ENCODE results near the gene TIMM10. TPM values are rescaled to one million over a fixed set of nuclear protein-coding genes. Genes with fewer than 3 reads are reported as not detected.

Gene TIMM10
- total RNA-seq, 2 experiments from 2014 or later, result 131 to 134 TPM

- Mint-ChIP-seq H3K27me3 (peaks cover 17% of the 10 kb centered on the region), H3K4me1 (ENCODE audit: low read depth) (peaks cover 13% of the 10 kb centered on the region), H3K27ac (no peak overlapping the region), H3K9me3 (no peaks in the 10 kb centered on the region), H3K4me3 (no peak overlapping the region), H3K36me3 (peaks cover 12% of the 10 kb centered on the region)
- ChIA-PET POLR2A (interaction anchor here (1.2 kb wide), 1 partner anchor 35 kb away, joined by 3 read pairs; the partner anchor contains the start of gene SLC43A1), CTCF (interaction anchor here (0.6 to 9.0 kb wide), 10 partner anchors 8 to 134 kb away, joined by 3 to 185 read pairs (median 4); partner anchors contain the start of genes RTN4RL2 and SLC43A1)
- intact Hi-C loops (cut with micrococcal nuclease), result loop anchor here (1.0 to 2.0 kb wide), 3 partner anchors 23 to 135 kb away; no protein-coding TSS in a partner anchor
- peak; percentile 87 for DNase-seq
Observed at GRCh38 chr11:57480409-57481137, 50.0 kb downstream of the TIMM10 start.

GRCh38 chr11:57479911-57480310, 50.6 kb downstream of the TIMM10 start:
- Mint-ChIP-seq H3K4me1 (ENCODE audit: low read depth) (peaks cover 15% of the 10 kb centered on the region), H3K4me3 (no peak overlapping the region), H3K27ac (no peak overlapping the region), H3K9me3 (no peaks in the 10 kb centered on the region), H3K27me3 (peaks cover 18% of the 10 kb centered on the region), H3K36me3 (peaks cover 6% of the 10 kb centered on the region)
- DNase-seq, result no peak
- ChIA-PET CTCF (interaction anchor here (1.0 to 9.0 kb wide), 6 partner anchors 11 to 133 kb away, joined by 3 to 185 read pairs (median 12); partner anchors contain the start of gene RTN4RL2), POLR2A (no interaction called here)
- intact Hi-C loops (cut with micrococcal nuclease), result loop anchor here (1.0 to 2.0 kb wide), 3 partner anchors 23 to 135 kb away; no protein-coding TSS in a partner anchor

- H3K4me3 Mint-ChIP-seq, result no peak overlapping the region
- no peak overlapping the region for H3K27ac Mint-ChIP-seq
- DNase-seq, result no peak
- peaks cover 22% of the 10 kb centered on the region for H3K4me1 Mint-ChIP-seq (ENCODE audit: low read depth)
- intact Hi-C loops (cut with micrococcal nuclease), result no loop called here
- no peaks in the 10 kb centered on the region for H3K9me3 Mint-ChIP-seq
- H3K27me3 Mint-ChIP-seq, result peaks cover 18% of the 10 kb centered on the region
- H3K36me3 Mint-ChIP-seq, result no peaks in the 10 kb centered on the region
- ChIA-PET POLR2A (no interaction called here), CTCF (interaction anchor here (1.0 to 9.0 kb wide), 6 partner anchors 15 to 161 kb away, joined by 3 to 185 read pairs (median 13); partner anchors contain the start of gene RTN4RL2)
Observed at GRCh38 chr11:57479021-57479663, 51.4 kb downstream of the TIMM10 start.

Other genes starting within 250 kb of the TIMM10 start
- gene TNKS1BP1, start 205.8 kb downstream of the TIMM10 start, total RNA-seq, result 10 to 100 TPM; 14.0 to 15.1 TPM
- gene SSRP1, start 194.9 kb downstream of the TIMM10 start, total RNA-seq, result 100 to 1,000 TPM; 256 to 262 TPM
- gene P2RX3, start 192.4 kb downstream of the TIMM10 start, total RNA-seq, result not detected
- gene PRG3, start 149.6 kb downstream of the TIMM10 start, total RNA-seq, result not detected
- gene PRG2, start 140.1 kb downstream of the TIMM10 start, total RNA-seq, result 1 to 10 TPM; 1.8 to 2.2 TPM
- 100 to 1,000 TPM; 170 to 186 TPM for gene SLC43A3, start 103.6 kb downstream of the TIMM10 start, total RNA-seq
- gene RTN4RL2, start 70.2 kb downstream of the TIMM10 start, total RNA-seq, result under 1 TPM; 0.36 to 0.51 TPM
- 10 to 100 TPM; 23.1 to 23.3 TPM for gene SLC43A1, start 15.1 kb downstream of the TIMM10 start, total RNA-seq
- gene SMTNL1, start 6.8 kb upstream of the TIMM10 start, total RNA-seq, result not detected
- gene UBE2L6, start 36.9 kb upstream of the TIMM10 start, total RNA-seq, result 100 to 1,000 TPM; 152 to 162 TPM
- gene SERPING1, start 66.9 kb upstream of the TIMM10 start, total RNA-seq, result under 1 TPM in 1 of 2 experiments, not detected in 1; 0.43 TPM
- gene YPEL4, start 119.2 kb upstream of the TIMM10 start, total RNA-seq, result under 1 TPM; 0.43 to 0.73 TPM
- 10 to 100 TPM; 13.9 to 15.2 TPM for gene CLP1, start 127.0 kb upstream of the TIMM10 start, total RNA-seq
- gene ZDHHC5, start 137.4 kb upstream of the TIMM10 start, total RNA-seq, result 10 to 100 TPM; 56.8 to 65.5 TPM
- gene MED19, start 181.5 kb upstream of the TIMM10 start, total RNA-seq, result 10 to 100 TPM; 12.9 to 14.1 TPM
- gene TMX2, start 181.8 kb upstream of the TIMM10 start, total RNA-seq, result 10 to 100 TPM; 54.9 to 57.2 TPM
- gene SELENOH, start 210.7 kb upstream of the TIMM10 start, total RNA-seq, result 100 to 1,000 TPM; 235 to 252 TPM
- not detected for gene BTBD18, start 221.1 kb upstream of the TIMM10 start, total RNA-seq
- 1 to 10 TPM; 3.5 to 4.4 TPM for gene CTNND1, start 231.0 kb upstream of the TIMM10 start, total RNA-seq